Hematopoietic multipotent progenitor cell treated with erythropoietin and hydrocortisone succinate and interleukin-3 and kit ligand, for 8 days (in vitro differentiated cells): ENCODE measurements around the gene LRIT1.

Experiments
- DNase-seq: peaks from one replicate; pipeline ENCODE4 v3.0.0-alpha.2; 2015

LRIT1 gene

DNA sequence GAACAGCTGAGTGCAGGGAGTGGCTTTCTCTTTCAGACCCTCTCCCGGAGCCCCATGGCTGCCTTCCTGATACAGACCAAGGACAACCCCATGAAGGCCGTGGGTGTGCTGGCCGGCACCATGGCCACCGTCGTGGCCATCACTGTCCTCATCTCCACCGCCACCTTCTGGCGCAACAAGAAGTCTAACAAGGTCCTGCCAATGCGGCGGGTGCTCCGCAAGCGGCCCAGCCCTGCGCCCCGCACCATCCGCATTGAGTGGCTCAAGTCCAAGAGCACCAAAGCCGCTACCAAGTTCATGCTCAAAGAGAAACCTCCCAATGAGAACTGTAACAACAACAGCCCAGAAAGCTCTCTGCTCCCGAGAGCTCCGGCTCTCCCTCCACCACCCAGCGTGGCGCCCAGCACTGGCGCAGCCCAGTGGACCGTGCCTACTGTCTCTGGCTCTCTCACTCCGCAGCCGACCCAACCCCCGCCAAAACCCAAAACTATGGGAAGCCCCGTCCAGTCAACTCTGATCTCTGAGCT lies 27.2 kb downstream of the LRIT1 start:
- no peak for DNase-seq

DNA sequence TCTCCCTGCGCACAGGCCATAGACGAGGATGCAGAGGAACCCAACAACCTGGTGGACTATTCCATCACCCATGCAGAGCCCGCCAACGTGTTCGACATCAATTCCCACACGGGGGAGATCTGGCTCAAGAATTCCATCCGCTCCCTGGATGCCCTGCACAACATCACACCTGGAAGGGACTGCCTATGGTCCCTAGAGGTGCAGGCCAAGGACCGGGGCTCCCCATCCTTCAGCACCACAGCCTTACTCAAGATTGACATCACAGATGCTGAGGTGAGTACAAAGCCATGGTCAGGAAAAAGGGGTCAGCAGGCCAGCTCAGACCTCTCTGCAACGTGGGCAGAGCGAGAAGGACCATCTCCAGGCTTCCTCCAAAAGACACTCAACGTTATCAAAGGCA lies 28.3 kb downstream of the LRIT1 start:
- DNase-seq, result no peak

DNA sequence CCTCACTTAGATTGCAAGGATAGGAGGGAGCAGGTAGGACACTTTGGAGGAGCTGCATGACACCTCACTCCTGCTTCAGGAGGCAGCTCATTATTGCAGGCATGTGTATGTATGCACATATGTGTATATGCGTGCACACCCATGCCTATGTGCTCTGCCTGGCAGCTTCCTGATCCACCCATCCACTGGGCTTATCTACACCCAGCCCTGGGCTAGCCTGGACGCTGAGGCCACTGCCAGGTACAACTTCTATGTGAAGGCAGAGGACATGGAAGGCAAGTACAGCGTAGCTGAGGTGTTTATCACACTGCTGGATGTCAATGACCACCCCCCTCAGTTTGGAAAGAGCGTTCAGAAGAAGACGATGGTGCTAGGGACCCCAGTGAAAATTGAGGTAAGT lies 29.3 kb downstream of the LRIT1 start:
- DNase-seq, result no peak

DNA sequence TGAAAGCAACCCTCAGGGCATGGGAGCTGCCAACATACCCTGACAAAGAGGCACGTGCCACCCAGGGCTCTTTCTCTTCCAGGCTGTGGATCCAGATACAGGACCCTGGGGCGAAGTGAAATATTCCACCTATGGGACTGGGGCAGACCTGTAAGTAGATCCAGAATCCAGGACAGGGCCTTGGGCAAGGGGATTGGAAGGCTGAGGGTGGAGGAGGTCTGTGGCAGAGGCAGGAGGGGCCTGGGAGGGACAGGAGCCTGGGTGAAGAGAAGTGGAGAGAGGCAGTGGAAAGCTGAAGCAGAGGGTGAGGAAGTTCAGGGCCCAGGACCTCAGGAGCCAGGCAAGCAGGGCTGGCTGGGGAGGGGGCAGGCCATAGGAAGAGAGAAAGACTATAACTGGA lies 29.8 kb downstream of the LRIT1 start:
- no peak for DNase-seq

DNA sequence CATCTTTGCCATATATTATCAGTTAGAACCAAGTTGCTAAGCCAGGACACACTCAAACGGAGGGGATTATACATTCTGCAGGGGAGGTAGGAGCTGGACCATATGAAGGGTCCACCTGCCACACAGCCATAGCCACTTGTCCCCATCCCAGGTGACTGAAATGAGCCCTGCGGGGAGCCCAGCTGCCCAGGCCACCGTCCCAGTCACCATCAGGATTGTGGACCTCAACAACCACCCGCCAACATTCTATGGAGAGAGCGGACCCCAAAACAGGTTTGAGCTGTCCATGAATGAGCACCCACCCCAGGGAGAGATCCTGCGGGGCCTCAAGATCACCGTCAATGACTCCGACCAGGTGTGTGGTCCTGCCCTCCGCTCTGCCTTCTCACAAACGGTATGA lies 33.3 kb downstream of the LRIT1 start:
- DNase-seq, result no peak

DNA sequence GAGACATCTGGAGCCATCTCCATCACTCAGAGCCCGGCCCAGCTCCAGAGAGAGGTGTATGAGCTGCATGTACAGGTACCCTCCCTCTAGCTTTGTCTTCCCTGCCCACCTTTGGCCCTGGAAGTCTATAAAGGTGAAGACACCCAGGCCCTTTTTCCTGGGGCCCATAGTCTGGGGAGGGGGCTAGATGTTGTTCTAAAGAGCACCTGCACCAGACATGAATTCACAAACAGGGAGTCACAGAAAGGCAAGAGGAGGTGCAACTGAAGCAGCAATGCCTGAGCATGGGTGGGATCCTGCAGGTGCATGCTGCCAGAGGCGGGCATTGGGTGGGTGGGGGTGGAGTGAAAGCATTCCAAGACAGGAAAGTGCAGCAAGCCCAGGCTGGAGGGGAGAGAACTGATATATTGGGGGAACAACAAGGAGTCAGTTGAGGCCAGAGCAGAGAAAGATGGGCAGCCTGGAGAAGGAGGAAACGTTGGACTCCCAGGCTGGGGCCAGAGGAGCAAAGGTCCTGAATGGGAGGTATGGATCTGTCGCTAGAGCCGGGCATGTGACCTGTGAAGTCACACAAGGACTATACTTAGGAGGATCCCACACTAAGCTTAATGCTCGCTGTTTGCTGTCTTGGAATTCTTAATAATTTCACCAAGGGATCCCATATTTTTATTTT lies 35.4 kb downstream of the LRIT1 start:
- no peak for DNase-seq

DNA sequence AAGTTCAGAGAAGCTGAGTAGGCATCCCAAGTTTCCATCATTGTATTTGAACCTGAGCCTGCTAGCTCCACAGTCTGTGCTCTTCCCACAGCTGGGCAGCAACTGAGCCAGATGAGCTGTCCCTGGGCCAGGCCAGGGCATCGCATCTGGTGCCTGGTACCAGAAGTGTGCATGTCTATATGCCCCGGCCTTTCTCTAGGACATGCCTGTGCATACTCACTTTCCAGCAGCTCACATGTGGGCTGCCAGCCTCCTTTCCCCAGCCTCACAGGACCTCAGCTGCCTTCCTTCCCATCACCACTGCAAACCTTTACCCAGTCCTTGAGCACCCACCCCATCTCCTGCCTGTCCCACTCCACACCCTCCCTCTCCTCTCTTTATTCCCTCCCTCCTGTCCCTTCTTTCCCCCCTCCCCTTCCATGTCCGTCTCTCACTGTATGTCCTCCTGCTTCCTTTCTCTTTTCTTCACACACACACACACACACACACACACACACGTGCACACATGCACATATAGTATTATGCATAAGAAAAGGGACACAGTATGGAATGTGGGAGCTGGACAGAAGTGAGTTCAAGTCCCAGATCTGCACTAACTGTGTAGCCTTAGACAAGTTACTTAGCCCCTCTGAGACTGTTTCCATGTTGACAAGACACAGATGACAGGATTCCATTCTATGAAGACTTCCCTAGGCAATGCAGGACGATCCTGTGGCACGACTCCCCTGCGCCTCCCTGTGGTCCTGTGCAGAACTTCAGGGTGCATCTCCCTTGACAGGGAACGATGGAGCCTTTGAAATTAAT lies 36.1 kb downstream of the LRIT1 start:
- peak; percentile 61 for DNase-seq

DNA sequence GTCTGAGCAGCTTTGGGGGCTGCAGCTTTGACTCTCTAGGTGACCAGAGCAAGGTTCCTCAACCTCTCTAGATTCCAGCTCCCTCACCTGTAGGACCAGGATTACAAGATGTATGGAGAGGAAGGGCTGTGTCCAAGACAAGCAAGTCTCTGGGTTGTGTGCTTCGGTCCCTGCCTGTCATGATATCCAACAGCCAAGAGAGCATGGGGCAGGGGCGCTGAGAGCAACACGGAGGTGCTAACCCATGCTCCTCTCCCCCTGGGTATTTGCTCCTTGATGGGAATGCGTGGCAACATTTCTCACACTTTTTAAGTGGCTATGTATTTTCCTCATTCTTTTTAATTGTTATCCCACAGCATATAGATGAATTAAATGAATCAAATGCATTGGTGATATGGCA lies 36.7 kb downstream of the LRIT1 start:
- DNase-seq, result no peak

DNA sequence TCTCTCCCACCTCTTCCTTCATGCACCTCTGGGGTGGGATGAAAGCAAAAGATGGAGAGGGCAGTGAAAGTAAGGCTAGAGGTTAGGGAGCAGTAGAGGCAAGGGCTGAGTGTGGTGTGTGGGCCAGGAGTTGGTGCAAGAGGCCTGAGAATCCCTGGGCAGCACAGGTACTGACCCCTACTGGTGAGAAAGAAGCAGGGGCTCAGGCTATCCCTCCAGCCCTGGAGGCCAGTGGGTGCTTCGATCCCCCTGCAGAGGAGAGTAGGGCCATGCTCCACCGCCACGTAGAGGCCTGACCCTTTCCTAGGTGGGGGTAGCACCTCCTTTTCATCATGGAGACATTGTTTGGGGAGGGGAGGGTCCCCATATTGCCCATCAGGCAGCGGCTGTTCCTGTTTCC lies 37.2 kb downstream of the LRIT1 start:
- DNase-seq, result peak; percentile 19

DNA sequence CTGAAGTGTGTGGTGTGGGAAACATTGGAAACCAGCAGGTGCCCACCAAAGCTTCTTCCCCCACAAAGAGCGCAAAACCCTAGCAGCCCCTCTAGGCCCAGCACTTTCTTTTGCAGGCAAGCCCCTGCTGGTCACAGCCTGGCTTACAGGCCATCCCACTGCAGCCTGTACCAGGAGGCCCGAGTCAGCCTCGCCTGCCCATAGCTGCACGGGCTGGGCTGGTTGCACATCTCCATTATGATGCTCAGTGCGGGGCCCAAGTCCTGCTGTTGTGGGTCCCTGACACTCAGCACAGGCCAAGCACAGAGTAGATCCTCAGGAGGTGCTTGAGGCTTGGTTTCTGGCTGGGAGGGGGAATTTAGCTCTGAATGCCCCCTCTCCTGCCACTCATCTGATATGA lies 39.0 kb downstream of the LRIT1 start:
- DNase-seq, result no peak

DNA sequence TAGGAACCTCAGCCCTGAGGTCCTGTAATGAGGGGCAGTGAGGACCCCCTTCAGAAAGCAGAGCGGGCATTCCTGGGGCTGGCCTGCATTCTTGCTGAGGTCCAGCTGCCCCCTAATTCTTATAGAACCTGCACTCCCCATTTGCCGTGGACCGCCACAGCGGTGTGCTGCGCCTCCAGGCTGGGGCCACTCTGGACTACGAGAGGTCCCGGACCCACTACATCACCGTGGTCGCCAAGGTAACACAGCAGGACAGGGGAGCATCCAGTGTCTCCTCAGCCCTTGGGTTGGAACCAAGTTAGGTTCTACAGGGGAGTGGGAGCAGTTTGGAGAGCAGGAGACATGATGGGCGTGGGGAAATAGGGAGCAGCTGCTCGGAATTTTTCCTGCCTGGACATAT lies 39.7 kb downstream of the LRIT1 start:
- no peak for DNase-seq

DNA sequence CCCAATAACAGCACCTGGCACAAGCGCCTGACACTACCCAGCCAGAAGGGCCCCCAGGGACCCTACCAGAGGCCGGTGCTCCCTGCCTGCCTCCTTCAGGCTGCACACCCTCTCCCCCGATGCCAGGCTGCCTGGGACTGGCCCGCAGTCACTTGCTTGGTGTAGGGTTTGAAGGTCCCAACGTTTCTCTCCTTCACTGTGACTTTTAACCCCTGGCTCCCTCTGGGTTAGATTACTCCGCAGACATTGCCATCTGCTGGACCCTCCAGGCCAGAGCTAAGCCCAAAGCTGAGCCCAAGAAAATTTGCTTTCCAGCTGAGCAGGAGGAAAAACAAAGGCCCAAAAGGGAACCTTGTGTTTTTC lies 40.1 kb downstream of the LRIT1 start:
- DNase-seq, result no peak

DNA sequence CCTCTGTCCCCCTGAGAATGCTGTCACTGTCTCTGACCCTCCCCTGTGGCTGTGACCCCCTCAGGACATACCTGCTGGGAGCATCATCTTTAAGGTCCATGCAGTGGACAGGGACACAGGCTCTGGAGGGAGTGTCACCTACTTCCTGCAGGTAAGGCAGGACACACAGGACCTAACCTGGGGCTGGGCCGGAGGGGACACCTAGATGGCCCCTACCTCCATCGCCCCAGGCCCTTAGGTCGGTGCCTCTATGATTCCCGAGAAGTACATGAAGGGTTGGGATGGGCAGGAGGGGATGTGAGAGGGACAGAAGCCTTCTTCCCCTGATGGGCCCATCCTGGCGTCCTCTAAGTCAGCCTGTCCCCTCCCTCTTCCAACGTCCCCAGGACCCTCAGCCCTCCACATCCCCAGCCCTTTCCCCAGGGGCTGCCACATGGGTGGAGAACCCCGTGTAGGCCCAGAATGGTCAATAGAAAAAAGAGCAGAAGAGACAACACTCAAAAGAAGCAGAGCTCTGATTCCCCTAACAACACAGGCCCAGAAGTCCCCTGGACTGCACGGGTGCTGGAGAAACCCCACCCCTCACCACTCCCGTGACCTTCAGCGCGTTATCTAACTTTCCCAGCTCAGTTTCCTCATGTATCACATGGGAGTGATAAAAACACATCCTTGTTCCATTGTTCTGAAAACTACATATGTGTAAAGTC lies 40.7 kb downstream of the LRIT1 start:
- peak; percentile 79 for DNase-seq

DNA sequence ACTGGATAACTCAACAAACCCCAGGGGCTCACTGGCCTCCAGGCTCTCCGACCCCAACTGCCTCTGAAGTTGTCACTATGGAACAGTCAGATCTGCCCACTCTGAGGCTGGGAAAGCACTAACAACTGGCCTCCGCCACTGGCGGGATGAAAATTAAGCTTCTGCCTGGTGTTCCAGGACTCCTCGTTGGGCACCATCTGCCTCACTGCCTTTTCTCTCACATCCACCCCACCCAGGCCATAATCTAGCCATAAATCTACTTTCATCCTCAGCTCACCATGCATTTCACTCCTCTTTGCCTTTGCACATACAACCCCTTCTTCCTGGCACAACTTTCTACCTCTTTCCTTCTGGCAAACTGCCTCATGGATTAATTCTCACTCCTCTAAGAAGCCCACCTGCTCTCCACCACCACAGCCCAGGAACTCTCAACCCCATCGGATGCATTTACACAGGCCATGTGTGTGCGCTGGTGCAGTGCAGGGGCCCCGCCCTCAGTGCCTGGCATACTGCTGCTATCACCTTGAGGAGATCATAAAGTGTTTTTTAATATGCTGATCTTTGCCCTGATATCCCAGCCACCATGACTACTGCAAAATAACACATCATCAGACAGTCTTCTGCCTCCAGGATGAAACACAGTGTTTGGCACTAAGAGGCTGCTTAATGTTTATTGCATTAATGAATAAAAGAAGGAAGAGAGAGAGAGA lies 43.0 kb downstream of the LRIT1 start:
- DNase-seq, result no peak

DNA sequence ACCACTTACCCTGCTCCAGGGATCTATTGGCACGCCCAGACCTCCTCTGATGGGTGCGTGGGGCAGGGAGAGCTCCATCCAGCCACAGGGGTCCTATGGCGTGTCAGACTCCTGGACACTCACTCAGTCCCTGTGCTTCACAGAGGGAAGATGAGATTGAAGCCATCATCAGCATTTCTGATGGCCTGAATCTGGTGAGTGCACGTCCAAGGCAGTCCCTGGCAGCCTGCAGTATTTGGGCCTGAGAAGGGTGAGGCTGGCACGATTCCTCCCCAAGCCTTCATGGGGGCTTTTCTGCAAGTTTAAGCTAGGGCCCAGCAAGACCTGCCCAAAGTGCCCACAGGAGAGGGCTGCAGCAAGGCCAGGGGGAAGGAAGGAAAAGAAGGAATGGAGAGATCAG lies 43.7 kb downstream of the LRIT1 start:
- DNase-seq, result no peak

DNA sequence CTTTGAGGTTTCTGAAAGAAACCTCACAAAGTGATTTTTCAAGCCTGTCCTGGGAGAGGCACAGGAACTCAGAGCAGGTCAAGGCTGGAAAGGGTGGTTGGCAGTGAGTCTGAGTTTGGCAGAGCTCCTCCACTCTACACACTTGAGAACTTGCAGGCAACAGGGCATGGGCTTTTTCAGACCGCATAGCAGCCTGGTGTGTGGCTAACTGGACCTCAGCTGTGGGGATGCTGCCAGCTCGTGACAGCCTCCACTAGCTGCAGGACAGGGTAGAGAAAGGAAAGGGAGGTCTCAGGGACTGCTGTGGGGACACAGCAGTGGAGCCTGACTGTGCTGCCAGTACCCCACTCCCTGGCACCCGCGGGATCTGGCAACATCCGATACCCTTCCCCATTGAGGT lies 44.4 kb downstream of the LRIT1 start:
- no peak for DNase-seq

DNA sequence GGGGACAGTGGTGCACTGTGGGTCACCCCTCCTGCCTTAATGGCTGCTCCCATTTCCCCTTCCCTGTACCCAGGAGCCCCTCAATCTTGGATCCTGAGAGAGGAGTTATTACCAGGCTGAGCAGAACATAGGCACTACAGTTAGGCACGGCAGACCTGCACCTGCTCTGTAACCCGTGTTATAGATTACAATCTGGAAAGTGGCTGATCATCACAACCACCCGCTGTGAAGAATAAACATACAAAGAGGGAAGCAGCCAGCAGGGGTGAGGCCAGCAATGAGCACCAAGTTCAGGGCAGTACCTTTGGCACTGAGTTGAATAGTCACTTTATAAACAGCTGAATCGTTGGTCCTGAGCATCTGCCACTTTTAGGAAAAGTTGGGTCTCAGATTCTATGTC lies 45.3 kb downstream of the LRIT1 start:
- DNase-seq, result no peak

DNA sequence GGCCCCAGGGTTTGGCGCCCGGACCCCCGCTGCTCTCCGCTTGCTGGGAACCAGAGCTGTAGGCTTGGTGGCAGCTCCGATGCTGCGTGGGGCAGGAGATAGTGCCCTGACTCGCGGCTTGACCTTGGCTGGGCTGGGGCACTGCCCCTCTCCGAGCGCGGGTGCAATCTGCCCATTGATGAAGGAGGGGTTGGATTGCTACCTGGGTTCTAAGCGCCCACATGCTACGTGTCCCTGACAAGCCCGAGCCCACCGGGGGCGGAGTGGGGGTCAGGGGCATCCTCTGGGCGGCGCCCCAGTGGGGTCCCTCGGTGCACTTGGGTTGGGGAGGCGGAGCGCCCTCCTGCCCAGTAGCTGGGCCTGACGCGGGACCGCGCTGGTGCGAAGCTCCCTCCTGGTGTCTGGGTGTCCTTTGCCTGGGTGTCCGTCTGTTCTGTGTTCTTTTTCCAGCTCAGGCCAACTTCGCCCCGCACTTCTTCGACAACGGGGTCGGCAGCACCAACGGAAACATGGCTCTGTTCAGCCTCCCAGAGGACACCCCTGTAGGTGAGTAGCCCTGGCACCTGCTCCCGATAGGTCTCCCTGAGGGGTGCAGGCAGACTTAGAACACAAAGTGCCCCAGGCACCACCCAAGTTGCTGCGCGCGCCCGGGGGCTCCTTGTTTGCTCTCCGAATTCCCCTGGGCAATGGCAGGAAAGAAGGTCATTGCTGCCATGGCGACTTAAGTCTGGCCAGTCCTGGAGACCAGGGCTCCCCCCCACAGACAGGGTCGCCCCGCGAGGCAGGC lies 46.1 kb downstream of the LRIT1 start:
- no peak for DNase-seq

DNA sequence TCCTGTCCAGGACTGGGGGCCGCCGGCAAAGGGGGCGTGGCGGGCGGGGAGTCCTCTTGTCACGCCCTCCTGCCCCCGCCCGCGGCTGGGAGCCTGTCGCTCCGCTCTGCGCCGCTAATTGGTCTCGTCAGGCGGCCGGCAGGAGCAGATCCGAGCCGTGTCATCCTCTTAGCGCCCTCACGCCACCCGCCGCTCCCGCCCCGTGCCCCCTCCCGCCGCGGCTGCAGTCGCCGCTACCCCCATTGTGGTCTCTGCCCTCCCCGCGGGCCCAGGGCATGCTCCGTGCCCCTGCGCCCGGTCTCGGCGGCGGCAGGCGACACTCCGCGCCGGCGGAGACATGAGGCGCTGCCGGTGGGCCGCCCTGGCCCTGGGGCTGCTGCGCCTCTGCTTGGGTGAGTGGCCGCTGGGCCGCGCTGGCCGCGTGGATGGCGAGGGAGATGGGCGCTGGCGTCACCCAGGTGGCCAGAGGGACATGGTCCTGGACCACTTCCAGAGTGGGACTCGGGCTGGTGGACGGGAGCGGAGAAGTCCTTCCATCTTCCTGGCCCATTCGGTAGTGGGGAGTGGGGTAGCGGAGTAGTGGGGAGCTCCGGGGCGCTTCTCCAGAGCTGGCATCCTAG lies 46.8 kb downstream of the LRIT1 start, which contains the start of gene CDHR1:
Gene CDHR1, plus strand, starts transcription at position 114 of the 620 bp plus-strand sequence. Its CDS starts 224 bp downstream, at position 338.
- peak; percentile 38 for DNase-seq

DNA sequence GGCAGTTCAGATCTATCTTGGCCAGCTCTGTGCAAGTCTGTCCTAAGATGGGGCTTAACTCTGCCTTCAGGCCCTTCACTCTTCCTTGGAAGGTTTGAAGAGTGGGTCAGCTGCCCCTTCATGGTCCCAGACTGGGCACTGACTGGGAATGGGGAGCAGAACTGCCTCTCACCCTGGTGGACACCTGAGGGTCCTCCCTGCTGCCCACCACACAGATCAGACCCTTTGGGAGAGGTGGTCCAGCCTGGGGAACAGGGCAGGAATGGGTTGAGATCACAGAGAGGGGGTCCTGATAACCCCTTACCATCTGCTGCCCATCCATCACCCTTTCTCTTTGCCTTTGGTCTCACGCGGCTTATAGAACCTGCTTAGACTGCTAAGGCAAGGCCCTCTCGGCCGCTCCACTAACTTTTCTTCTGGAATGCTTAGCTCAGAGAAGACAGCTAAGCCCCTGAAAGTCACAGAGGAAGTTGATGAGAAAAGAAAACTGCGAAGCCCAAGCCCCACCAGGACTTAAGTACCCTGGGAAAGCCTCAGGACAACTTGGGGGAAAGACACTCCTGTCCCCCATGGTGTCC lies 47.4 kb downstream of the LRIT1 start:
- DNase-seq, result no peak

DNA sequence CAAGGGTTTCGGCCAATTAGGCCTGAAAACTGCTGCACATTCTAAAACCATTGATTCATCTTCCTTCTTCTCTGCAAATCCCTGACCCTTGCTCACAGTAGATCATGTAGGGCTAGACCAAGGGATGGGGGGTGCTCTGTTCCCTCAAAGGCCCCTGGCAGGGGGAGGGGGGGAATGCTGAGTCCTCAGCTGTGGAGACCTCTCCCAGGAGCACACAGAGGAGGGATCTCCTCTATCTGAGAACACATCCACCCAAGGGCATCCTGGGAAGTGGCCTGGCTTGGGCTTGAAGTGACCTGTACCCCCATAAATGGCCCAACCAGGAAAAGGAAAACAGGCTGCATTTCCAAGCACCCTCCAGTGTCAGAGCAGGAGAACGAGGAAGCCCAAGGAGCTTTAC lies 48.0 kb downstream of the LRIT1 start:
- no peak for DNase-seq
